K562 (cell line): ENCODE results near the gene LRP1. TPM values are rescaled to one million over a fixed set of nuclear protein-coding genes. Genes with fewer than 3 reads are reported as not detected.

Experiments
- ATAC-seq: fragments of 200-7000 bp; cut with Tn5 transposase; 3 replicates; pipeline ENCODE4 v1.9.1; 2020; ENCODE audit warnings: moderate library complexity
- BruUV-seq: library from RNA; stranded (reverse); fragments of 400-500 nt; replicated peaks from 2 replicates; lab custom pipeline; 2021; lab: Mats Ljungman, UMichigan
- CTCF ChIA-PET: fragments of 300-600 bp; formaldehyde crosslinking; extraction: SDS; loops from one replicate; lab custom pipeline; 2021; ENCODE audit warnings: low intra/inter-chr PET ratio; lab: Yijun Ruan, JAX
- POLR2A ChIA-PET: fragments of 300-600, 350-650 bp; sonication (Branson Sonifier 250); formaldehyde crosslinking; extraction: SDS; loops from one replicate; lab custom pipeline; 2021; ENCODE audit warnings: antibody characterized with exemption, inconsistent platforms; lab: Yijun Ruan, JAX
- DNase-seq, 4 experiments: peaks; one replicate each; pipeline versions ENCODE4 v3.0.0 to v3.0.0-alpha.2; 2011 to 2018; ENCODE audit warnings: low spot score in 3 of 4, mixed read lengths in 3 of 4; ENCODE audit errors: extremely low read depth in 1 of 4
- FAIRE-seq: peaks from 2 replicates; lab custom pipeline; 2011; peaks lifted over from hg19 to GRCh38; lab: Jason Lieb, UNC
- H2AFZ ChIP-seq: 2 replicates; pipeline ENCODE4 v1.6.0; 2011; ENCODE audit warnings: low read depth, low read length, control low read depth, inconsistent platforms
- H3K27ac ChIP-seq: fragments of 200-600 bp; 3 replicates; pipeline ENCODE4 v1.8.0; 2011; ENCODE audit warnings: low read depth, mild to moderate bottlenecking, control low read depth, inconsistent platforms, low read length, moderate library complexity, mixed read lengths; ENCODE audit errors: extremely low read depth
- H3K27me3 ChIP-seq, 2 experiments: fragments of 300-600 bp in 1 of 2; 2 replicates in 1 of 2; 3 replicates in 1 of 2; pipeline versions ENCODE4 v1.6.0 to v1.8.0; 2011; ENCODE audit warnings: inconsistent platforms in 2 of 2, low read length in 2 of 2, mild to moderate bottlenecking in 1 of 2, mixed read lengths in 1 of 2, moderate library complexity in 1 of 2; ENCODE audit not compliant: control insufficient read depth in 2 of 2, insufficient read depth in 2 of 2
- H3K36me3 ChIP-seq: fragments of 300-600 bp; 3 replicates; pipeline ENCODE4 v1.8.0; 2011; ENCODE audit warnings: mild to moderate bottlenecking, low read length, inconsistent platforms; ENCODE audit not compliant: control insufficient read depth, insufficient read depth
- H3K4me1 ChIP-seq, 2 experiments: fragments of 200-600 bp in 1 of 2; replicated peaks in 1 of 2; 2 replicates in 1 of 2; 3 replicates in 1 of 2; pipeline versions ENCODE4 v1.5.1 to v1.8.0; 2011; ENCODE audit warnings: inconsistent platforms in 2 of 2, low read length in 2 of 2, mild to moderate bottlenecking in 1 of 2, mixed read lengths in 1 of 2, moderate library complexity in 1 of 2; ENCODE audit not compliant: control insufficient read depth in 2 of 2, insufficient read depth in 2 of 2
- H3K4me2 ChIP-seq: 2 replicates; pipeline ENCODE4 v1.6.1; 2011; ENCODE audit warnings: low read length, control low read depth, inconsistent platforms, mixed read lengths; ENCODE audit not compliant: insufficient read depth
- H3K4me3 ChIP-seq: fragments of 200-600 bp; sonication (generic), shearing (Covaris generic); 2 replicates; pipeline ENCODE4 v1.5.1; 2016; ENCODE audit warnings: control low read depth, inconsistent platforms
- H3K79me2 ChIP-seq: fragments of 200-600 bp; 3 replicates; pipeline ENCODE4 v1.8.0; 2011; ENCODE audit warnings: low read length, inconsistent platforms; ENCODE audit not compliant: control insufficient read depth, insufficient read depth
- H3K9ac ChIP-seq, 2 experiments: 2 replicates each; pipeline versions ENCODE4 v1.6.0 to v1.6.1; 2011; ENCODE audit warnings: low read depth in 2 of 2, low read length in 2 of 2, control low read depth in 1 of 2, inconsistent platforms in 1 of 2, mild to moderate bottlenecking in 1 of 2, mixed read lengths in 1 of 2; ENCODE audit not compliant: insufficient read depth in 1 of 2
- H3K9me1 ChIP-seq: one replicate; pipeline ENCODE4 v1.6.0; 2011; ENCODE audit warnings: inconsistent platforms, mild to moderate bottlenecking, low read length, moderate library complexity; ENCODE audit not compliant: control insufficient read depth, insufficient read depth
- H3K9me3 ChIP-seq: replicated peaks from 2 replicates; pipeline ENCODE4 v1.5.1; 2011; ENCODE audit warnings: low read depth, low read length, inconsistent platforms; ENCODE audit not compliant: control insufficient read depth, insufficient read depth
- H4K20me1 ChIP-seq: replicated peaks from 2 replicates; pipeline ENCODE4 v1.6.1; 2011; ENCODE audit warnings: low read length, inconsistent platforms, mixed read lengths; ENCODE audit not compliant: control insufficient read depth, insufficient read depth
- HDAC8 ChIP-seq: fragments of 450-650 bp; IDR thresholded peaks from 2 replicates; pipeline ENCODE4 v1.6.1; 2016; ENCODE audit warnings: mild to moderate bottlenecking, missing genetic modification characterization, moderate library complexity, missing compliant biosample characterization
- MCM3 ChIP-seq: fragments of 450-650 bp; IDR thresholded peaks from 2 replicates; pipeline ENCODE4 v1.6.1; 2016
- RNF2 ChIP-seq: sonication (generic); IDR thresholded peaks from 2 replicates; pipeline ENCODE4 v1.6.1; 2016
- SMC3 ChIP-seq: conservative IDR thresholded peaks from 2 replicates; pipeline ENCODE4 v1.6.1; 2011; ENCODE audit warnings: low read depth, low read length, improper control_type of control experiment; ENCODE audit not compliant: insufficient read depth
- TAF9B ChIP-seq: fragments of 450-650 bp; IDR thresholded peaks from 2 replicates; pipeline ENCODE4 v1.6.1; 2018; ENCODE audit warnings: mild to moderate bottlenecking; ENCODE audit not compliant: partially characterized antibody
- USF2 ChIP-seq: sonication (generic); formaldehyde crosslinking; IDR thresholded peaks from 2 replicates; pipeline ENCODE4 v1.5.0; 2020; ENCODE audit warnings: missing genetic modification reagents
- ZBTB11 ChIP-seq, 3 experiments: fragments of 200-800 bp in 1 of 3; fragments of 250-450 bp in 1 of 3; fragments of 450-650 bp in 1 of 3; sonication (Bioruptor Pico) in 1 of 3; sonication (Bioruptor generic) in 1 of 3; formaldehyde crosslinking in 1 of 3; IDR thresholded peaks; 2 replicates each; pipeline versions ENCODE4 v1.6.1 to v1.8.0; 2016 to 2022; ENCODE audit warnings: mild to moderate bottlenecking in 2 of 3, missing genetic modification characterization in 2 of 3, missing compliant biosample characterization in 1 of 3, moderate library complexity in 1 of 3
- ZBTB49 ChIP-seq: sonication (generic); formaldehyde crosslinking; IDR thresholded peaks from 2 replicates; pipeline ENCODE4 v1.8.0; 2022; ENCODE audit warnings: missing genetic modification reagents, mild to moderate bottlenecking, borderline replicate concordance
- ZNF143 ChIP-seq: sonication (generic); formaldehyde crosslinking; IDR thresholded peaks from 2 replicates; pipeline ENCODE4 v1.9.0; 2022; ENCODE audit warnings: mild to moderate bottlenecking, missing genetic modification reagents
- WGBS: fragments of 100-300 bp; shearing (Covaris generic); methylation state at CpG from one replicate; pipeline ENCODE4 v1.1.6; 2016; ENCODE audit warnings: low coverage, mixed read lengths; ENCODE audit not compliant: insufficient coverage; ENCODE audit errors: missing lambda C conversion rate; 5-methylcytosine and 5-hydroxymethylcytosine counted together
- in situ Hi-C: fragments of 300-500 bp; cut with MboI; formaldehyde crosslinking; loops from 4 replicates; pipeline ENCODE4 v1.15.0; 2018; ENCODE audit warnings: inconsistent platforms, mixed read lengths
- intact Hi-C: fragments of 100-400 bp; cut with micrococcal nuclease; formaldehyde crosslinking; loops from 2 replicates; pipeline ENCODE4 v1.14.2; 2022
- polyA plus RNA-seq, 8 experiments: library from polyadenylated mRNA; depleted of rRNA in 4 of 8; stranded (reverse) in 5 of 8; unstranded in 3 of 8; fragments of >200 nt; fragmentation: Nextera tagmentation in 2 of 8; fragmentation: Illumina TruSeq in 1 of 8; extraction: Ambion mirVana in 2 of 8; extraction: Trizol in 1 of 8; gene quantifications; 2 replicates each; pipeline versions ENCODE4 v1.2.1 to v1.2.3, GENCODE V29; 2011 to 2014; ENCODE audit warnings: inconsistent platforms in 1 of 8, missing spikeins in 1 of 8
- total RNA-seq, 7 experiments: library from RNA; depleted of rRNA in 6 of 7; stranded (reverse); fragments of >200 nt in 6 of 7; fragmentation: Illumina TruSeq in 2 of 7; extraction: Trizol in 2 of 7; gene quantifications; 2 replicates each; pipeline versions ENCODE4 v1.2.1 to v1.2.3, GENCODE V29; 2011 to 2021; ENCODE audit warnings: low replicate concordance in 1 of 7

Gene LRP1
- total and polyA plus RNA-seq, 9 of the 15 experiments (the other 6 are each of a cell fraction or from before 2014, with no cell fraction given) = 0.04 to 0.64 (median 0.19) TPM; not detected in 2

GRCh38 chr12:57151741-57152630 lies 23.7 kb downstream of the LRP1 start:
- FAIRE-seq (no peak), DNase-seq (no peak), ATAC-seq (no peak)
- H4K20me1 ChIP-seq = no peaks in the 10 kb centered on the region
- peaks cover 3 to 8% of the 10 kb centered on the region in 2 experiments; a peak in 3 of 5 replicates for H3K27me3 ChIP-seq
- ChIA-PET CTCF (no interaction called here), POLR2A (no interaction called here)
- 33% methylated on average over 17 of the region's 17 CpGs for WGBS
- no peak overlapping the region for H2AFZ ChIP-seq
- BruUV-seq = no TSS peak
- in situ Hi-C loops = no loop called here
- H3K27ac ChIP-seq = no peak overlapping the region
- intact Hi-C loops = no loop called here
- H3K4me1 ChIP-seq = peaks cover 11 to 14% of the 10 kb centered on the region in 2 experiments
- no peaks in the 10 kb centered on the region for H3K9me3 ChIP-seq
- H3K9ac ChIP-seq = no peak overlapping the region
- no peak overlapping the region for H3K4me2 ChIP-seq
- H3K9me1 ChIP-seq = no peaks in the 10 kb centered on the region
- H3K4me3 ChIP-seq = no peak overlapping the region
- no peaks in the 10 kb centered on the region for H3K36me3 ChIP-seq
- no peaks in the 10 kb centered on the region for H3K79me2 ChIP-seq
- no peak for TF ChIP-seq SMC3
- no peak for TF ChIP-seq HDAC8 (tag)
- no peak for TF ChIP-seq ZBTB49 (CRISPR knock-in tag)
- no peak for TF ChIP-seq ZBTB11 (CRISPR knock-in tag; IDR thresholded peaks at IDR 0.05)
- no peak for TF ChIP-seq ZNF143
- no peak for TF ChIP-seq TAF9B
- TF ChIP-seq USF2 (CRISPR knock-in tag) = no peak
- no peak for TF ChIP-seq MCM3
- TF ChIP-seq RNF2 = no peak
